RWPE1 (cell line): Measurements from ENCODE around the gene PSMD1.
"Not testable (repeated sequence)": the region's sequence is repeated elsewhere in the genome, so short reads cannot be mapped to it uniquely, and the experiment has no call there.

Experiments used
- CTCF ChIA-PET: fragments of 350-600 bp; sonication (Branson Sonifier 250); formaldehyde crosslinking; extraction: SDS; loops from one replicate; lab custom pipeline; 2021; lab: Yijun Ruan, JAX
- POLR2A ChIA-PET: fragments of 400-600 bp; formaldehyde crosslinking; extraction: SDS; loops from one replicate; lab custom pipeline; 2020; ENCODE audit warnings: antibody characterized with exemption; ENCODE audit not compliant: low non-redundant PET; lab: Yijun Ruan, JAX
- DNase-seq: peaks from one replicate; pipeline ENCODE4 v3.0.0; 2012; ENCODE audit warnings: low spot score
- H3K27ac ChIP-seq: fragments of 450-650 bp; 2 replicates; pipeline ENCODE4 v1.5.1; 2017
- TF ChIP-seq, protein P1 (sequence below): fragments of 450-650 bp; conservative IDR thresholded peaks from 2 replicates; pipeline ENCODE4 v1.5.1; 2017; ENCODE audit warnings: low read depth, mild to moderate bottlenecking

PSMD1 gene

GRCh38 chr2:231134910-231135655, 78.4 kb downstream of the PSMD1 start:
- CTCF ChIA-PET = no interaction called here
- TF ChIP-seq, protein P1, sequence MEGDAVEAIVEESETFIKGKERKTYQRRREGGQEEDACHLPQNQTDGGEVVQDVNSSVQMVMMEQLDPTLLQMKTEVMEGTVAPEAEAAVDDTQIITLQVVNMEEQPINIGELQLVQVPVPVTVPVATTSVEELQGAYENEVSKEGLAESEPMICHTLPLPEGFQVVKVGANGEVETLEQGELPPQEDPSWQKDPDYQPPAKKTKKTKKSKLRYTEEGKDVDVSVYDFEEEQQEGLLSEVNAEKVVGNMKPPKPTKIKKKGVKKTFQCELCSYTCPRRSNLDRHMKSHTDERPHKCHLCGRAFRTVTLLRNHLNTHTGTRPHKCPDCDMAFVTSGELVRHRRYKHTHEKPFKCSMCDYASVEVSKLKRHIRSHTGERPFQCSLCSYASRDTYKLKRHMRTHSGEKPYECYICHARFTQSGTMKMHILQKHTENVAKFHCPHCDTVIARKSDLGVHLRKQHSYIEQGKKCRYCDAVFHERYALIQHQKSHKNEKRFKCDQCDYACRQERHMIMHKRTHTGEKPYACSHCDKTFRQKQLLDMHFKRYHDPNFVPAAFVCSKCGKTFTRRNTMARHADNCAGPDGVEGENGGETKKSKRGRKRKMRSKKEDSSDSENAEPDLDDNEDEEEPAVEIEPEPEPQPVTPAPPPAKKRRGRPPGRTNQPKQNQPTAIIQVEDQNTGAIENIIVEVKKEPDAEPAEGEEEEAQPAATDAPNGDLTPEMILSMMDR = no peak
- POLR2A ChIA-PET = no interaction called here
- no peak overlapping the region for H3K27ac ChIP-seq
- DNase-seq = no peak

- POLR2A ChIA-PET = no interaction called here
- TF ChIP-seq, protein P1 = no peak
- H3K27ac ChIP-seq = no peak overlapping the region
- no peak for DNase-seq
- CTCF ChIA-PET = no interaction called here
These were observed 82.0 kb downstream of the PSMD1 start for GRCh38 chr2:231138699-231139098.

- no peak for DNase-seq
- ChIA-PET POLR2A (no interaction called here), CTCF (interaction anchor here (0.5 kb wide), 1 partner anchor 122 kb away, joined by 6 read pairs; no protein-coding TSS in a partner anchor)
- TF ChIP-seq, protein P1 = no peak
- no peak overlapping the region for H3K27ac ChIP-seq
These were observed 83.1 kb downstream of the PSMD1 start for GRCh38 chr2:231139796-231140195.

GRCh38 chr2:231140808-231141207, 84.1 kb downstream of the PSMD1 start:
- POLR2A ChIA-PET = not testable (repeated sequence)

GRCh38 chr2:231144896-231145295, 88.2 kb downstream of the PSMD1 start:
- POLR2A ChIA-PET = no interaction called here
- TF ChIP-seq, protein P1 = no peak
- H3K27ac ChIP-seq = no peak overlapping the region
- CTCF ChIA-PET = no interaction called here
- DNase-seq = no peak

More at GRCh38 chr2:231140808-231141207, 84.1 kb downstream of the PSMD1 start:
- H3K27ac ChIP-seq, CTCF ChIA-PET, DNase-seq: not testable (repeated sequence)

- ChIA-PET POLR2A (no interaction called here), CTCF (no interaction called here)
- H3K27ac ChIP-seq = no peak overlapping the region
- TF ChIP-seq, protein P1 = no peak
- DNase-seq = no peak
These were observed 90.0 kb downstream of the PSMD1 start for GRCh38 chr2:231146665-231147064.

DNA sequence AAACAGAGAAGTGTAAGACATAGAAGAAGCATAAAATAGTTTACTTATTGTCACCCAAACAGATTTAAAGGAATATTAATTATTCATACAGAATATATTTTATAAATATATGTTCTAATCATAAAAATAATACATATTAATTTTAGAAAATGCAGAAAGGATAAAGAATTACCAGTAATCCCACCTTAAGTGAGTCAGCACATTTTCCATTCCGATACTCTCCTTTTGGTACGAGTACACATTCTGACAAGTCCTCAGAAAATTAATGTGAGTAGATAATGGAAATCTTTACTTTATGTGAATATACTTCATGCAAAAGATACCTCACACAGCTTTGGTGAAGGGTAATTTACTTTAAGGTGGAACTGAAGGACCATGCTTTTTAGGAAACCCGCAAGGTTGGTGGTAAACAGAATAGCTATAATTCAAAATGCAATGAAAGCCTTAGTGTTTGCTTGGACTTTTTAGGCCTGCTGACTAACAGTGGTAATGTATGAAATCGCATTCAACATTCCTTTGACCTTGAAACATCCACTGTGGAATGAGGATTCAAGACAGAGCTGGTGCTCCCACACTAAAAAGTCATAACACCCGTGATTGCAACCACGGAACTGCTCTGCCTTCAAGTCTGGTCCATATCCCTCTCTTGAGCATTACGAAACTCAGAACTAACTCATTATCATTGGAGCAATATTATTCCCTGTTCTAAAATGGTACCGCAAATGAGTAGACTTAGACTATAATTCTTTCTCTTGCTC, 96.3 kb downstream of the PSMD1 start:
- TF ChIP-seq, protein P1 = no peak
- CTCF ChIA-PET = no interaction called here
- no peak overlapping the region for H3K27ac ChIP-seq
- no peak for DNase-seq
- POLR2A ChIA-PET = no interaction called here
